Epithelial cell of prostate (primary cell): ENCODE results near the gene SH3TC2.

Experiments used
- DNase-seq: peaks from one replicate; pipeline ENCODE4 v3.0.0-alpha.2; 2011; ENCODE audit warnings: low read depth, low spot score
- H3K27ac ChIP-seq: fragments of 450-650 bp; 2 replicates; pipeline ENCODE4 v1.5.1; 2017; ENCODE audit warnings: mild to moderate bottlenecking

Gene SH3TC2

GRCh38 chr5:148978370-148979082, 84.3 kb downstream of the SH3TC2 start:
- peak overlapping the region; percentile 99 for H3K27ac ChIP-seq
- no peak for DNase-seq

DNA sequence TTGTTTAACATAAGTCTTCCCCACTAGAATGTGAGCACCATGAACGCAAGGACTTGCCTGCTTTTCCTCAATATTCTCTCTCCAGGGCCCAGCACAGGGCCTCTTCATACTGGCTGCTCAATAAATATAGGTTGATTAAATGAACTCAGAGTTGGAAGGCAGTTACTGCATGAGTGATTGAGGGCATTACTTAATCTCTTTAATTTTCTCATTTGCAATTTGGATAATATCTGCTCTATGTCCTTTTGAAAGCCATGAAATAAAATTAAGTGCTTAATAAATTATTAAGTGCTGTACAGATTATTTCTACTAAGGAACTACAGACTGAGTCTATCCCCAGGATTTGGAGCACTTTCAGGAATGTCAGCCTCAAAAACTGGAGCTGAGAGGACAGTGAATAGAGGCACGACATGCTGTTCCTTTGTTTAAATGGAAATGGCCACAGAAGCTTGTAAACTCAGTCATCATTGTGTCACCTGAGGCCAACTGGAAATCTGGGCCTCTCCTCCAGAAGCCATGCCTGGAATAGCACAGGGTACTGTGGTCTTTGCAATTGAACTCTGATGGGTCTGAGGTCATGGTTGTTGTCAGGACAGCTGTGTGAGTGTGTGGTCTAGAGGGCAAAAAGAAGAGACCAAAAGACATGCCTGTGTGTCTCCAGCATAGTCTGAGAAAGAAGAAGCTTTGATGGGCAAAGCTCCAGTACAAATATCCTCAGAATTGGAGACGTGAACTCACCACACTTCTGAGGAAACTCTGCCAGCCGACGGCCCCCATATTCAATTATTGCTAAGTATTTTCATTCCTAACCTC, 86.1 kb downstream of the SH3TC2 start:
- H3K27ac ChIP-seq = peak overlapping the region; percentile 99
- no peak for DNase-seq

DNA sequence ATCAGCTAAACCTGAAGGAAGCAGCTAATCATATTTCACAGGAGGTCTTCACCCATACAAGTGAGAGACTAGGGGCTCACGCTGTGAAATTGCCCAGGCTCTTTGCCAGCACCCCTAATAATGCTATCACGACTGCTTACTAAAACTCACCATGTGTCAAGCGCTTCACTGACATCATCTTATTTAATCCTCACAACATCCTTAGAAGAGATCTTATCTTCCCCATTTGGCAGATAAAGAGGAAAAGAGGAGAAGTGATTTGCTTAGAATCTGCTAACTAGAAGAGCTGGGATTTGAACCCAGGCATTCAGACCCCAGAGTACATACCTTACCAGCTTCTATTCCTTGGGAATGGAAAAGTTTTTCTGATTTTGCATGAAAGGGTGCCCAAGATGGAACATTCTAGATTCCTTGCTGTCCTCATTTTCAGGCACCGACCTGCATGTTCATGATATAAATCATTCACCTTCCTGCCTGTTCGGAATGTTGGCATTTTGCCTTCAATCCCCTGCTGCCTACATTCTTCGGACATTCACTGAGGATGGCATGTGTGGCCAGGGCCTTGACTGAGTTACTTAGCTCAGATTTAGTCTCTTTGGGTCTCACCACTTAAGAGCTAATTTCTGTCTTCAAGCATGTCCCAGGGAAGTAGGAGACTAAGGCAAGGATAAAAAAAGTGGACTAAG, 88.1 kb downstream of the SH3TC2 start:
- no peak for DNase-seq
- H3K27ac ChIP-seq = peak overlapping the region; percentile 96

DNA sequence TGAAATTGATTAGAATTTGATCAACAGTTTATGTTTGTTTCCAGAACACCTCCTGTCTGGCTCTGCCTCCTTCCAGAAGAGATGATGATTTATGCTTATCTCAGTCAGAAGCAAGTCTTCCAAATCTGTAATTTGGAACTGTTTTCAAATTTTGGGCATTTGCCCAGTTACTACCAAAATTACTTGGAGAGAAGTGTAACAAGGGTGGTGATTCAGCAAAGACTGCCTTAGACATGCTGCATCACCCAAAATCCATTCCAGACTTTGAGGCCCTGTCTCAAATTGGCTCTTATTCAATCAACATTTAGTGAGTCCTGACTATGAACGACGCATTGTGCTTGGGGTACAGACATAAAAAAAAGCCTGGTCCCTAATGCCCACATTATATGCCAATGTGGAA, 89.4 kb downstream of the SH3TC2 start:
- H3K27ac ChIP-seq = peak overlapping the region; percentile 96
- no peak for DNase-seq

- peak overlapping the region; percentile 96 for H3K27ac ChIP-seq
- no peak for DNase-seq
Observed at GRCh38 chr5:148972974-148973374, 89.9 kb downstream of the SH3TC2 start.

DNA sequence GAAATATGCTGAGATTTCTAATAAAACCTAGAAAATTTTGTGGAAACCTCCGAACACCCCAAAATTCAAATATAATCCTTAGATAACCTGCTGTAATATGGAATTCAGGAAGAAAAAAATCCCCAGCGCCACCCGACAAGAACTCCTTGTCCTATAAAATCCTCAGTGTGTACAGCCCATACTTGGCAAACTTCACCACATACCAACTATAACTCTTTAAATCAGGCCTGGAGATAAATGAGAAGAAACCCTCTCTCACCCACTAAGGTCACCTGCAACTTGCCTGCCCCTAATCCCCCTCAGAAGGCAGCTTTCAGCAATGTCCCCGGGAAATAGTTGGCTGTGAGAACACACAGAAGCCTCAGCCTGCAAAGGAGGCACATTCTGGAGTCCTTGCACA, 90.5 kb downstream of the SH3TC2 start:
- peak overlapping the region; percentile 96 for H3K27ac ChIP-seq

GRCh38 chr5:148970876-148971275, 92.0 kb downstream of the SH3TC2 start:
- no peak overlapping the region for H3K27ac ChIP-seq
- DNase-seq = no peak

More for the DNA sequence above, 90.5 kb downstream of the SH3TC2 start:
- no peak for DNase-seq

- H3K27ac ChIP-seq = peak overlapping the region; percentile 40
Observed at GRCh38 chr5:148970228-148970627, 92.6 kb downstream of the SH3TC2 start.

DNA sequence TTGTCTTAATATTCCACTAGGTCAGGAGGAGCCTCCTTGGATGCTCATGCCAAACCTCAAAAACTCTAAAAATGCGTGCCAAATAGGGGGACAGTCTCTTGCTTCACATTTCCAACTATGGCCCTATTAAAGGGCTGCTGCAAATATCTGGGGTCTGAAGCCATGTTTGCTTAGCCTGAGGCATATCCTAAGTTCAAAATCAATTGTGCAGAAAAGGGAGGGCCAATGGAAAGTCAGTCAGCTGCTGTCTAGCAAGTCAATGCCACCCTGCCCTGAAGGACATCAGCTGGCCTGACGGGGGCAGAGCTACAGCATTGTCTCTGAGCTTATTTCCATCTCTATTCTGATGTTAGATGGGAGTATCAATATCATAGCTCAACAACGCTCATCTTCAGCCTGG, 93.6 kb downstream of the SH3TC2 start:
- DNase-seq = no peak
- H3K27ac ChIP-seq = peak overlapping the region; percentile 40

More at GRCh38 chr5:148970228-148970627, 92.6 kb downstream of the SH3TC2 start:
- no peak for DNase-seq

GRCh38 chr5:148968311-148968710, 94.6 kb downstream of the SH3TC2 start:
- H3K27ac ChIP-seq = peak overlapping the region; percentile 92
- no peak for DNase-seq

- H3K27ac ChIP-seq = peak overlapping the region; percentile 92
- DNase-seq = no peak
Observed at GRCh38 chr5:148967783-148968182, 95.1 kb downstream of the SH3TC2 start.

DNA sequence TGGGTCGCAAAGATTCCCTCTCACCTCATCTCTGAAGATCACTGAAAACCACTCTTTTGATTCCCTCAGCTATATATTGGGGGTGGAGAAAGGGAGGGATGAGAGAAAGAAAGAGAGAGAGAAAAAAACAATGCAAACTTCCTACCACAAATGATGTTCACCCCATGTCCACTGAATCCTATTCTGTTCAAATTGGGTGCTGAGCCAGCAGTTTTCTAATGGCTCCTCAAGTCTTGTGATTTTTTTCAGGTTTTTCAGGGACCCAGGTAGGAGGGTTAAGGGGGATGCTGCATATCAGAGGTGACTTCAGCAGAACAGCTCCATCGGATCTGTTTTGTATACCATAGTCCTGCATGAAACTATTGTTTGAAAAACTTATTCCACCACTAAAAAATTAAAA, 95.9 kb downstream of the SH3TC2 start:
- no peak for DNase-seq
- peak overlapping the region; percentile 92 for H3K27ac ChIP-seq

DNA sequence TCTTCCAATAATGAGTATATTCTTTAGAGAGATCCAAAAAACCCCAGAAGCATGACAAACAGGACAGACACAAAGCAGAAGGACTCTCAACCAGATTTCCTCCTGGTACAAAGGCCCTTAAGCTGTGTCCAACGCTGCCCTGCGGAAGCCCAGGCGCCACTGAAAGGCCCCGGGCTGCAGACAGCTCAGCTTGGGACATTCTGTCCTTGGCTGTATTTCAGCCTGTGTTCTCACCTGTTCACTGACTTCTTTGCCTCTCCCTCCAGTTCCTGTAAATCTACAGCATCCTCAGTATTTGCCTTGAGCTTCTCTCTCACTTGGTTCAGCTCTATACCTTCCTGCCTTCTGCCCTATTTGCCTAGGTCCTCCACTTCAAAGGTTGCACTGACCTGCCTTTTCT, 96.5 kb downstream of the SH3TC2 start:
- DNase-seq = no peak
- peak overlapping the region; percentile 92 for H3K27ac ChIP-seq

GRCh38 chr5:148965511-148966265, 97.2 kb downstream of the SH3TC2 start:
- peak; percentile 93 for DNase-seq
- H3K27ac ChIP-seq = peak overlapping the region; percentile 92

DNA sequence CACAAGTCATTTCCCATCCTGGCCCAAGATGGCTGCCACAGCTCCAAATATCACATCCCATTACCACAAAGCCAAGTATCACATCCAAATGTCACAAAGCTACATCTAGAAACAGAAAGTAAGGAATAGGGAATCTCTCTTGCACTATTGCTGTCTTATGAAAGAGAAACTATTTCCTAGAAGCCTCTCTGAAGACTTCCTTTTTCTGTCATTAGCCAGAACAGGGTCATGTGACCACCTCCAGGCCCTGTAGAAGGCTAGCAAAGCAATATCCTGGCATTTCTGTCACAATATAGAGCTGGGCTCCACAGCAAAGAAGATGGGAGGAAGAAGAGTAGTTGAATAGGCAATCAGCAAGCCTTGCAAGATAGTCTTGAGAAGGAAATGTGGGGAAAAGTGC, 99.2 kb downstream of the SH3TC2 start:
- no peak for DNase-seq
- no peak overlapping the region for H3K27ac ChIP-seq

DNA sequence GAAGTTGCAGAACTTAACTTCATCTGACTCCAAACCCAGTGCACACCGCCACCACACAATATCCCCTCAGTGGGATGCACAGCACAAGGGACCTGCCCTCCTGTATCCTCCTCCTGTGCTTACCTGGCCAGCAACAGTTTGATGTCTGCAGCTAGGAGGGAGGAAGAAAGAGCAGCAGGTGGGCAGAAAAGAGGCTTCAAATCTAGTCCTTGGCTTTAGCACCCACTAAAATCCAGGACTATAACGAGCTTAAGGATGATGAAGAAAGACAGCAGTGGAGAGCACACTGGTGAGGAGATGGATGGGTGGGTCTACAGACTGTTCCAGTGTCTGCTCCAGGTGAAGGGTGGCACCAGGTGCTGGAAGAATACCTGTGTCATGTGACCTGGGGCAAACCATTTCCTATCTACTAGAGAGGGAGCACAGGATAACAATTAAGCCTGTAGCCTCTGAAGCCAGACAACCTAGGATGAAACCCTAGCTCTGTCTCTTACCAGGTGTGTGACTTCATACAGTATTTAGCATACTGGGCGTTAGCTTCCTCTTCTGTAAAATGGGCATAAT, 100.0 kb downstream of the SH3TC2 start:
- H3K27ac ChIP-seq = no peak overlapping the region
- no peak for DNase-seq

DNA sequence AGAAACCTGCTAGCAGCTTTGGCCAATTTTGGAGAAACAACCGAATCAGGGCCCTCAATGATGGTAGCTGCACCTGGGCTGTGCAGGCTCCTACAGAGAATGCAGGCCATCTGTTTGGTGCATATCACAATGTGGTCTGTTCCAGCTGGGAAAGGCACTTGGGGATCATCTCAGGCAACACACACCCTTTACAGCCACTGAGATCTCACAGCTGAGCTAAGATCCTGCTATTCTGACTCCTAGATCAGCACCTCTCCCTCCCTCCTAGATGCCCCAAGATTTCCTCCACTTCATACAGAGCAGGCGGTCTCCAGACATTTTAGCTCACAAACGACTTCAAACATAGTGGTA, 100.7 kb downstream of the SH3TC2 start:
- no peak for DNase-seq
- no peak overlapping the region for H3K27ac ChIP-seq

GRCh38 chr5:148961261-148962199, 101.3 kb downstream of the SH3TC2 start:
- H3K27ac ChIP-seq = no peak overlapping the region
- no peak for DNase-seq
